ENCODE results near the gene GFRA3.

GRCh38 chr5:138245717-138246116 is 28.7 kb downstream of the GFRA3 start:
- no peak for TF ChIP-seq CTCF (IDR thresholded peaks at IDR 0.05; ENCODE audit: low read depth, low read length)
- no peak for TF ChIP-seq EZH2phosphoT487 (IDR thresholded peaks at IDR 0.05; ENCODE audit: low read depth)

All from OCI-LY3 (cell line).